ENCODE results near the gene CAPZB.

The CAPZB gene

DNA sequence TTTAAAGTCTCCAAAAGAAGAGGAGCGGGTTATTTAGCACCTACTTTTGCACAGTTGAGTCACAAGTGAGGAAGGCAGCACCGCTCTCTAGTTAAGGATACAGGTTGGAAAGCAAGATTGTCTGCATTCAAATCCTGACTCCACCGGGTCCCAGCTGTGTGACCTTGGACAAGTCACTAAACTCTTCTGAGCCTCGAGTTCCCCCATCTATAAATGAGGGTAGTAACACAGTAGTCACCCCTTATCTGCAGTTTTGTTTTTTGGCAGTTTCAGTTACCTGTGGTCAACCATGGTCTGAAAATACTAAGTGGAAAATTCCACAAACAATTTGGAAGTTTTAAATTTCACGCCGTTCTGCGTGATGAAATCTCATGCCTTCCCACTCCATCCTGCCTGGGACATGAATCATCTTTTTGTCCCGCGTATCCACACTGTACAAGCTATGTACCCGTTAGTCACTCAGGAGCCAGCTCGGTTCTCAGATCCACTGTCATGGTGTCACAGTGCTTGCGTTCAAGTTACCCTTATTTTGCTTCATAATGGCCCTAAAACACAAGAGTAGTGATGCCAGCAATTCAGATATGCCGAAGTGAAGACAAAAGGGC, 49.4 kb downstream of the CAPZB start:
- H3K9me3 Mint-ChIP-seq = no peaks in the 10 kb centered on the region
- peak overlapping the region in 2 of 3 experiments; percentile 86 to 93 for H3K27ac Mint-ChIP-seq
- H3K36me3 Mint-ChIP-seq (ENCODE audit: low read depth) = peaks cover 9% of the 10 kb centered on the region
- TF ChIP-seq, protein P1, sequence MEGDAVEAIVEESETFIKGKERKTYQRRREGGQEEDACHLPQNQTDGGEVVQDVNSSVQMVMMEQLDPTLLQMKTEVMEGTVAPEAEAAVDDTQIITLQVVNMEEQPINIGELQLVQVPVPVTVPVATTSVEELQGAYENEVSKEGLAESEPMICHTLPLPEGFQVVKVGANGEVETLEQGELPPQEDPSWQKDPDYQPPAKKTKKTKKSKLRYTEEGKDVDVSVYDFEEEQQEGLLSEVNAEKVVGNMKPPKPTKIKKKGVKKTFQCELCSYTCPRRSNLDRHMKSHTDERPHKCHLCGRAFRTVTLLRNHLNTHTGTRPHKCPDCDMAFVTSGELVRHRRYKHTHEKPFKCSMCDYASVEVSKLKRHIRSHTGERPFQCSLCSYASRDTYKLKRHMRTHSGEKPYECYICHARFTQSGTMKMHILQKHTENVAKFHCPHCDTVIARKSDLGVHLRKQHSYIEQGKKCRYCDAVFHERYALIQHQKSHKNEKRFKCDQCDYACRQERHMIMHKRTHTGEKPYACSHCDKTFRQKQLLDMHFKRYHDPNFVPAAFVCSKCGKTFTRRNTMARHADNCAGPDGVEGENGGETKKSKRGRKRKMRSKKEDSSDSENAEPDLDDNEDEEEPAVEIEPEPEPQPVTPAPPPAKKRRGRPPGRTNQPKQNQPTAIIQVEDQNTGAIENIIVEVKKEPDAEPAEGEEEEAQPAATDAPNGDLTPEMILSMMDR (IDR thresholded peaks at IDR 0.05; ENCODE audit: unreplicated experiment in 3 of 3) = no peak
- H3K4me1 Mint-ChIP-seq = peaks cover 73% of the 10 kb centered on the region
- H3K4me3 Mint-ChIP-seq = no peak overlapping the region
- H3K27me3 Mint-ChIP-seq (ENCODE audit: low read depth) = no peaks in the 10 kb centered on the region

DNA sequence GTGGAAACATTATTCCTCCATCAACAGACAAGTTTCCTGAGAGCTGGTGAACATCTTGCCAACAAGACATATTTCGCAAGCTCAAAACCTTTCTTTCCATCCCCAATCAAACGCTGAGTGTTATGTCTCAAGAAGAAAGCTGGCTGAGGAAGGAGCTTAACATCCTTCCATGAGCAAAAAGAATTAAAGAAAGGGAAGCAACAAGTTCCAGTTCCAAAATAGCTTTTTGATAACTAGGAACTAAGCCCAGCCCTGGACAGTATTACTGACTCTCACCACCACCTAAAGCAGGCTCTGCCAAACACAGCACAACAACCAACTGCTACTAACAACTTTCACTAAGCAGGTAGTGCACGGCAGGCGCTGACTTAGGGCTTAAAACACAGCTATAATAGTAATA, 50.2 kb downstream of the CAPZB start:
- H3K36me3 Mint-ChIP-seq (ENCODE audit: low read depth) = peaks cover 9% of the 10 kb centered on the region
- TF ChIP-seq, protein P1 (IDR thresholded peaks at IDR 0.05; ENCODE audit: unreplicated experiment in 3 of 3) = no peak
- H3K27ac Mint-ChIP-seq = peak overlapping the region; percentile 50 to 79 (median 58)
- no peaks in the 10 kb centered on the region for H3K27me3 Mint-ChIP-seq (ENCODE audit: low read depth)
- H3K4me1 Mint-ChIP-seq = peaks cover 74% of the 10 kb centered on the region
- H3K4me3 Mint-ChIP-seq = no peak overlapping the region
- no peaks in the 10 kb centered on the region for H3K9me3 Mint-ChIP-seq

DNA sequence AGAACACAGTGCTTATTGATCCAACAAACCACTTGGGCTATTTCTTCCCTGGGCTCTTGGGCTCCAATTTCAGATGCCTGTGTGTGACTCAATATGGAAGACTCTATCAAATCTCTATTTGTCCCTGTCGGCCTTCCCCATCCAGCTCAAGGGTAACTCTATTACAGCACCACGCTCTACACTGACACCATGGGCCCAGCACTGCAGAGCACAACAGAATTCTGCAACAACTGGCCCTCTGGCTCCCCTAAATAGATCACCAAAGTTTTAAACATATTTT, 51.7 kb downstream of the CAPZB start:
- Mint-ChIP-seq H3K27me3 (ENCODE audit: low read depth) (no peaks in the 10 kb centered on the region), H3K27ac (peak overlapping the region; percentile 80 to 87 (median 81)), H3K4me3 (peak overlapping the region in 1 of 3 experiments; percentile 47), H3K9me3 (no peaks in the 10 kb centered on the region), H3K4me1 (peaks cover 75% of the 10 kb centered on the region), H3K36me3 (ENCODE audit: low read depth) (peaks cover 9% of the 10 kb centered on the region)
- TF ChIP-seq, protein P1 (IDR thresholded peaks at IDR 0.05; ENCODE audit: unreplicated experiment in 3 of 3) = no peak

DNA sequence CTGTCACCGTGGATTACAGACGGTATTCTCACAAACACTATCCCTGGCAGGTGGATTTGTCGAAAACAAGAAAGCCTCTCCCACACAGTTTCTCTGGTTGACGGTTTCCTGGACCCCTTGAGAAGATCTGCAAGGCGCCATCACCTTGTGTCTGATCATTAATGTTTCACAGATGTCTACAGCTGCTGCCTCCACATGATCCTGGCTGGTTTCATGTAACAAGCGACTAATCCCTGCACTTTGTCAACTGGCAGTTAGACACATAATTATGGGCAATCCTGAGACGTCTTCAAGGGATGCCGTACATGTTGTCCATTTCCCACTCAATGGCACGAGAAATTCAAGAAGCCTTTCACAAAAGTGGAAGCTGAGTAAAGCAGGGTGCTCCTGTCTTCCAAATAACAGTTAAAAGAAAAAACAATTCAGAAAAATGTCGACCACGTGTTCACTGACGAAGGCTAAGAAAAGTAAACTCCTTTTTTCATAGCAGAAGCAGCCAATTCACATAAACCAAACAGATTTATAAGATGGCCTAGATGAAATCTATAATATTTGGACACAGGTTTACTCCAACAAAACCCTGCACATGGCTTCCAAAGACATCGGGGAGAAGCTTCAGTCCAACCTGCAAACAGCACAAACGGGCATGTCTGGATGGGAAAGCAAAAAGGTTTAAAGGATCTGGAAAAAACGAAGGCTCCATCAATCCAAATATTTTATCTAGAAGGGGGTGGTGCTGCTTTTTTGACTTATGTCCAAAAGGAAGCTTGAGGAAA, 52.2 kb downstream of the CAPZB start:
- Mint-ChIP-seq H3K27ac (peak overlapping the region; percentile 80 to 87 (median 81)), H3K4me1 (peaks cover 74% of the 10 kb centered on the region), H3K9me3 (no peaks in the 10 kb centered on the region), H3K27me3 (ENCODE audit: low read depth) (no peaks in the 10 kb centered on the region), H3K4me3 (peak overlapping the region in 1 of 3 experiments; percentile 11), H3K36me3 (ENCODE audit: low read depth) (peaks cover 12% of the 10 kb centered on the region)
- TF ChIP-seq, protein P1 (IDR thresholded peaks at IDR 0.05; ENCODE audit: unreplicated experiment in 3 of 3) = no peak

DNA sequence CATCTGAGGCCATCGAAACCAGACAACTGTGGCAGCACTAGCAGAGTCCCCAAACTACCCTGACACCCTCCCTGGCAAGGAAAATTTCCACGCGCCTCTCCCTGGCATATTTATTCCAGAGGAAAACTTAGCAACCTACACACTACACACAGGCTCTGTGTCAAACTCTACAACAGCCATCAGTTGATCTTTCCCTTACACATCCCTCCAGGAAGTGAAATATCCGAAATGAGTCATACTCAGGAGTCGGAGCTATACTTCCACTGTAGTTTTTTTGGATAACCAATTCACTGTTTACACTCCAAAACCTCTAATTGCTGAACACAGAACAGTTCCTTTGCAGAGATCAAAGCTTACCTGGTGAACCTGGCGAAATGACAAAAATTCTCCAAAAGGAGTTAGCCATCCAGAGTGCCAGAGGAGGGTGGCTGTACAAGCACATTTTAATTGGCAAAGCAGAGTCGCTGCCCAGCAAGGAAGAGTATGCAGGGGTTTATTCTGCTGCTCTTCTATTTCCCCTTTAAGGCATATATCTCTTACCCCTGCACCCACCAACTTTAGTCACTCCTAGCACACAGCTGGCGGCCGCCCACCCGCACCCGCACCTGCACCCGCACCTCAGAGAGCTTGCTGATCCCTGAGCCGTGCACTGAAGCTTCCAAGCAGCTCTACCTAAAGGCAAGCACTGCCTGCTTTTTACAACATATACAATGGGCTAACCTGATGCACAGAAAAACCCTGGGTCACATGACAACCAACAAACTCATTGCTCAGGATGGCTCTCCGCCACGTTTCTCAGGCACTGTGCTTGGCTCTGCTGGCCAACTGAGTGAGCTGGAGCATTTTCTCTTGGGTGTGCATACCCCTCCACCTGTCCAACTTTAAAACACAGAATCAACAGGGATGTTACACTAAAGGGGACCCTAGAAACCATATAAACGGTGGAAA, 54.9 kb downstream of the CAPZB start:
- Mint-ChIP-seq H3K27ac (peak overlapping the region; percentile 9 to 70 (median 70)), H3K27me3 (ENCODE audit: low read depth) (no peaks in the 10 kb centered on the region), H3K4me1 (peaks cover 72% of the 10 kb centered on the region), H3K9me3 (no peaks in the 10 kb centered on the region), H3K4me3 (no peak overlapping the region), H3K36me3 (ENCODE audit: low read depth) (peaks cover 6% of the 10 kb centered on the region)
- TF ChIP-seq, protein P1 (IDR thresholded peaks at IDR 0.05; ENCODE audit: unreplicated experiment in 3 of 3) = no peak
